Suprapubic skin (tissue), 4 donors: ENCODE data around the gene CCSER1. TPM values are rescaled to one million over a fixed set of nuclear protein-coding genes. Genes with fewer than 3 reads are reported as not detected.

ENCODE experiments used
- DNase-seq, 2 donors: peaks; one replicate each; pipeline ENCODE4 v3.0.0-alpha.2; 2019; ENCODE audit warnings: low spot score in 2 of 2
- H3K27ac ChIP-seq: fragments of 200-600 bp; sonication (generic); one replicate; pipeline ENCODE4 v1.5.1; 2019
- H3K27me3 ChIP-seq: fragments of 200-600 bp; sonication (generic); one replicate; pipeline ENCODE4 v1.5.1; 2019
- H3K36me3 ChIP-seq: fragments of 200-600 bp; sonication (generic); one replicate; pipeline ENCODE4 v1.5.1; 2019
- H3K4me1 ChIP-seq: fragments of 200-600 bp; sonication (generic); one replicate; pipeline ENCODE4 v1.5.1; 2019
- H3K4me3 ChIP-seq: fragments of 200-600 bp; sonication (generic); one replicate; pipeline ENCODE4 v1.5.1; 2019; ENCODE audit warnings: mild to moderate bottlenecking
- H3K9me3 ChIP-seq: fragments of 200-600 bp; sonication (generic); one replicate; pipeline ENCODE4 v1.5.1; 2019
- EP300 ChIP-seq: sonication (generic); formaldehyde crosslinking; IDR thresholded peaks from one replicate; pipeline ENCODE4 v1.6.1; 2017; ENCODE audit warnings: antibody characterized with exemption
- POLR2A ChIP-seq, 2 donors: fragments of 450-650 bp; IDR thresholded peaks; one replicate each; pipeline ENCODE4 v1.6.1; 2017; ENCODE audit warnings: antibody characterized with exemption in 2 of 2, mild to moderate bottlenecking in 2 of 2, moderate library complexity in 2 of 2
- POLR2AphosphoS5 ChIP-seq, 3 donors: sonication (generic); formaldehyde crosslinking; IDR thresholded peaks; one replicate each; pipeline ENCODE4 v1.6.1; 2017; ENCODE audit warnings: antibody characterized with exemption in 3 of 3
- WGBS: methylation state at CpG from one replicate; pipeline ENCODE4 v1.1.5; 2018; 5-methylcytosine and 5-hydroxymethylcytosine counted together
- total RNA-seq, 4 donors: library from RNA; depleted of rRNA; stranded (reverse); fragments of >200 nt; gene quantifications; one replicate each; pipeline ENCODE4 v1.1.0, GENCODE V29; 2016
- TF ChIP-seq, protein P1 (sequence below), 2 donors: fragments of 200-600 bp in 1 of 2; fragments of 450-650 bp in 1 of 2; sonication (generic) in 1 of 2; IDR thresholded peaks; one replicate each; pipeline ENCODE4 v1.5.1; 2016 to 2019; ENCODE audit warnings: antibody characterized with exemption in 2 of 2, mild to moderate bottlenecking in 1 of 2, moderate library complexity in 1 of 2

CCSER1 gene
- total RNA-seq, 4 donors from 2014 or later: 6.7 to 39.5 (median 11.8) TPM

- Histone ChIP-seq H3K36me3 (no peaks in the 10 kb centered on the region), H3K9me3 (no peaks in the 10 kb centered on the region), H3K27ac (no peak overlapping the region), H3K27me3 (no peaks in the 10 kb centered on the region), H3K4me3 (no peak overlapping the region), H3K4me1 (no peaks in the 10 kb centered on the region)
- TF ChIP-seq POLR2AphosphoS5 (IDR thresholded peaks at IDR 0.05) (no peak), EP300 (no peak), POLR2A (IDR thresholded peaks at IDR 0.05) (no peak)
- TF ChIP-seq, protein P1, sequence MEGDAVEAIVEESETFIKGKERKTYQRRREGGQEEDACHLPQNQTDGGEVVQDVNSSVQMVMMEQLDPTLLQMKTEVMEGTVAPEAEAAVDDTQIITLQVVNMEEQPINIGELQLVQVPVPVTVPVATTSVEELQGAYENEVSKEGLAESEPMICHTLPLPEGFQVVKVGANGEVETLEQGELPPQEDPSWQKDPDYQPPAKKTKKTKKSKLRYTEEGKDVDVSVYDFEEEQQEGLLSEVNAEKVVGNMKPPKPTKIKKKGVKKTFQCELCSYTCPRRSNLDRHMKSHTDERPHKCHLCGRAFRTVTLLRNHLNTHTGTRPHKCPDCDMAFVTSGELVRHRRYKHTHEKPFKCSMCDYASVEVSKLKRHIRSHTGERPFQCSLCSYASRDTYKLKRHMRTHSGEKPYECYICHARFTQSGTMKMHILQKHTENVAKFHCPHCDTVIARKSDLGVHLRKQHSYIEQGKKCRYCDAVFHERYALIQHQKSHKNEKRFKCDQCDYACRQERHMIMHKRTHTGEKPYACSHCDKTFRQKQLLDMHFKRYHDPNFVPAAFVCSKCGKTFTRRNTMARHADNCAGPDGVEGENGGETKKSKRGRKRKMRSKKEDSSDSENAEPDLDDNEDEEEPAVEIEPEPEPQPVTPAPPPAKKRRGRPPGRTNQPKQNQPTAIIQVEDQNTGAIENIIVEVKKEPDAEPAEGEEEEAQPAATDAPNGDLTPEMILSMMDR (IDR thresholded peaks at IDR 0.05): no peak
- WGBS: 70% methylated on average over 3 of the region's 3 CpGs
- no peak for DNase-seq
Observed at GRCh38 chr4:90280954-90281353, 153.8 kb downstream of the CCSER1 start.

- Histone ChIP-seq H3K27ac (no peak overlapping the region), H3K27me3 (no peaks in the 10 kb centered on the region), H3K4me1 (no peaks in the 10 kb centered on the region), H3K36me3 (no peaks in the 10 kb centered on the region), H3K9me3 (no peaks in the 10 kb centered on the region), H3K4me3 (no peak overlapping the region)
- DNase-seq: no peak
- WGBS: 73% methylated on average over 5 of the region's 5 CpGs
- TF ChIP-seq POLR2AphosphoS5 (IDR thresholded peaks at IDR 0.05): no peak
- TF ChIP-seq, protein P1 (IDR thresholded peaks at IDR 0.05): no peak
Observed at GRCh38 chr4:90281541-90282355, 154.6 kb downstream of the CCSER1 start.

- Histone ChIP-seq H3K27ac (no peak overlapping the region), H3K9me3 (no peaks in the 10 kb centered on the region), H3K36me3 (no peaks in the 10 kb centered on the region), H3K4me1 (no peaks in the 10 kb centered on the region), H3K27me3 (no peaks in the 10 kb centered on the region), H3K4me3 (no peak overlapping the region)
- no peak for DNase-seq
- TF ChIP-seq POLR2AphosphoS5 (IDR thresholded peaks at IDR 0.05) (no peak), POLR2A (IDR thresholded peaks at IDR 0.05) (no peak), EP300 (no peak)
- TF ChIP-seq, protein P1 (IDR thresholded peaks at IDR 0.05): no peak
- 75% methylated on average over 4 of the region's 4 CpGs for WGBS
Observed at GRCh38 chr4:90290345-90290744, 163.2 kb downstream of the CCSER1 start.

- H3K27ac ChIP-seq: no peak overlapping the region
- no peaks in the 10 kb centered on the region for H3K9me3 ChIP-seq
- H3K27me3 ChIP-seq: no peaks in the 10 kb centered on the region
- no peak overlapping the region for H3K4me3 ChIP-seq
- no peaks in the 10 kb centered on the region for H3K4me1 ChIP-seq
- DNase-seq: no peak
- no peaks in the 10 kb centered on the region for H3K36me3 ChIP-seq
- TF ChIP-seq, protein P1 (IDR thresholded peaks at IDR 0.05): no peak
- no peak for TF ChIP-seq EP300
Observed at GRCh38 chr4:90292438-90292837, 165.2 kb downstream of the CCSER1 start.

DNA sequence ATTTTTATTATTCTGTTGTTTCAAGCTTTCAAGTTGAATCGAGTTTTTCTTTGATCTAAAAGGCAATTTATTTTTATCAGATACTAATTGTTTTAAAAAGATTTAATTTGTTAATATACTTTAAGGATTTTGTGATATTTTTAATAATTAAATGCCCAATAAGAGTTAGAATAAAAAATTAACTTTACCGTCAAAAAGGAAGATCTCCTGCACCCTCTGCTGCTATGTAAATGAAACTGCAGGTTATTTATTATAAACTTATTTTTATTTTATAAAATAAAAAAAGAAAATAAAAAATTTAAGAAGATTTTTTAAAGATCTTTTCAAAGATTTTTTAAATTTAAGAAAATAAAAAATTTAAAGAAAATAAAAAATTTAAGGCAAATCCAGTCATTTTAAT, 166.1 kb downstream of the CCSER1 start:
- H3K36me3 ChIP-seq: no peaks in the 10 kb centered on the region
- H3K9me3 ChIP-seq: no peaks in the 10 kb centered on the region
- no peak for TF ChIP-seq POLR2A (IDR thresholded peaks at IDR 0.05)
- TF ChIP-seq, protein P1 (IDR thresholded peaks at IDR 0.05): peak in 1 of 2 donors; percentile 38
- no peak for TF ChIP-seq EP300
- no peak overlapping the region for H3K4me3 ChIP-seq
- H3K27me3 ChIP-seq: no peaks in the 10 kb centered on the region
- H3K27ac ChIP-seq: no peak overlapping the region
- WGBS: 29% methylated on average over 2 of the region's 2 CpGs
- DNase-seq: no peak
- H3K4me1 ChIP-seq: no peaks in the 10 kb centered on the region
